Measurements from ENCODE around the gene ADCY3. TPM values are rescaled to one million over a fixed set of nuclear protein-coding genes. Genes with fewer than 3 reads are reported as not detected.

Gene ADCY3
- total RNA-seq, 1 donor from 2014 or later: 140 TPM

DNA sequence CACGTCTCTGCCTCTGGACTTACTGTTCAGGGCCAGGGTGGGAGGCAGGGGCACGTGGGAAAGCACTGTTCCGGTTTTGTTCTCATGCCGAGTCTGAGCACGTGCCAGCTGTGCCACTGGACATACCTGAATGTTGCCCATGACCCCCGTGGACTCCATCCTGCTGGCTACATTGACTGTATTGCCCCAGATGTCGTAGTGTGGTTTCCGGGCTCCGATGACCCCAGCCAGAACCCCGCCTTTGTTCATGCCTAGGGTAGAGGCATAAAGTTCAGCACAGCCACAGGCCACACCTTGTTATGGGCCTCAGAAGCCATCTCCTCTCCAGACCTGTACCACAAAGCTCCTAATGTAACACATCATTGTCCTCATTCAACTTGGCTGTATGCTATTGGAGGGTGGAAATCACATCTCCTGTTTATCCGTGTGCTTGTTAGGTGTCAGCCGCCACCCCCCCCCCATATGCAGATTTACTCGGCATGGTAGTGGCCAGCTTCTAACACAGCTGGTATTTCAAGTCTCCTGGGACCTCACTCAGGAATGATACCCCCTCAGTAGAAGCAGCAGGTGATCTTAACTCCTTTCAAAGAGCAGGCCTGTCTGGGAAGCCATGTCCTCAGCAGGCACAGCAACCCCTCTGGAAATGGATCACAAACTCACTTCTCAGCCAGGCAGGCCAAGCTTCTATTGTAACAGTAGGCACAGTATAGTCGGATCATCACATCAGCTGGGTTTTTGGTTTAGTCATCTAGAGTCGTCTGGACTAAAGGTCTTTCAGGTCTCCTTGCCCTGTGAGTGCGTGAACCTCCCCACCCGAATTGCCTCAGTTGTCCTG, 99.2 kb downstream of the ADCY3 start:
- no peak overlapping the region for H3K4me3 ChIP-seq
- intact Hi-C loops (cut with DNase I): no loop called here
- H3K27ac ChIP-seq: no peak overlapping the region
- no peaks in the 10 kb centered on the region for H3K9me3 ChIP-seq
- no peaks in the 10 kb centered on the region for H3K27me3 ChIP-seq
- peak in 1 of 2 donors; percentile 54 for DNase-seq (ENCODE audit: low spot score in 2 of 2)
- TF ChIP-seq, protein P1, sequence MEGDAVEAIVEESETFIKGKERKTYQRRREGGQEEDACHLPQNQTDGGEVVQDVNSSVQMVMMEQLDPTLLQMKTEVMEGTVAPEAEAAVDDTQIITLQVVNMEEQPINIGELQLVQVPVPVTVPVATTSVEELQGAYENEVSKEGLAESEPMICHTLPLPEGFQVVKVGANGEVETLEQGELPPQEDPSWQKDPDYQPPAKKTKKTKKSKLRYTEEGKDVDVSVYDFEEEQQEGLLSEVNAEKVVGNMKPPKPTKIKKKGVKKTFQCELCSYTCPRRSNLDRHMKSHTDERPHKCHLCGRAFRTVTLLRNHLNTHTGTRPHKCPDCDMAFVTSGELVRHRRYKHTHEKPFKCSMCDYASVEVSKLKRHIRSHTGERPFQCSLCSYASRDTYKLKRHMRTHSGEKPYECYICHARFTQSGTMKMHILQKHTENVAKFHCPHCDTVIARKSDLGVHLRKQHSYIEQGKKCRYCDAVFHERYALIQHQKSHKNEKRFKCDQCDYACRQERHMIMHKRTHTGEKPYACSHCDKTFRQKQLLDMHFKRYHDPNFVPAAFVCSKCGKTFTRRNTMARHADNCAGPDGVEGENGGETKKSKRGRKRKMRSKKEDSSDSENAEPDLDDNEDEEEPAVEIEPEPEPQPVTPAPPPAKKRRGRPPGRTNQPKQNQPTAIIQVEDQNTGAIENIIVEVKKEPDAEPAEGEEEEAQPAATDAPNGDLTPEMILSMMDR (IDR thresholded peaks at IDR 0.05): no peak
- peaks cover 31 to 41% of the 10 kb centered on the region in 2 donors for H3K36me3 ChIP-seq
- H3K4me1 ChIP-seq: no peaks in the 10 kb centered on the region

DNA sequence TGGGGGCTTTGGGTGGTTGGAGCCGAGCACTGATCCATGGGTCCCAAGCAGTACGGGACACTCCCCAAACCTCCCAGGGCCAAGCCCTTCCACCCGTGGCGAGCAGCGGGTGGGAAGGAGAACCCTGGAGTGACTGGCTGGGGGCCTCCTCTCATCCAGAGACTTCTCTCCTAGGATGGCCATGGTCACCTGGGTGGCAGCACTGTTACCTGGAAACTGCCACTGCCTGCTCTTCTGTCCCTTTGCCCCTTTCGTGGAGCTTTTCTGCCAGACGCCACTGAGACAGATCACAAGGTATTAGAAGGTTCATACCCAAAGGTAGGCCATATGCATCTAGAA, 99.9 kb downstream of the ADCY3 start:
- Histone ChIP-seq H3K36me3 (peaks cover 31 to 41% of the 10 kb centered on the region in 2 donors), H3K4me1 (no peaks in the 10 kb centered on the region)

DNA sequence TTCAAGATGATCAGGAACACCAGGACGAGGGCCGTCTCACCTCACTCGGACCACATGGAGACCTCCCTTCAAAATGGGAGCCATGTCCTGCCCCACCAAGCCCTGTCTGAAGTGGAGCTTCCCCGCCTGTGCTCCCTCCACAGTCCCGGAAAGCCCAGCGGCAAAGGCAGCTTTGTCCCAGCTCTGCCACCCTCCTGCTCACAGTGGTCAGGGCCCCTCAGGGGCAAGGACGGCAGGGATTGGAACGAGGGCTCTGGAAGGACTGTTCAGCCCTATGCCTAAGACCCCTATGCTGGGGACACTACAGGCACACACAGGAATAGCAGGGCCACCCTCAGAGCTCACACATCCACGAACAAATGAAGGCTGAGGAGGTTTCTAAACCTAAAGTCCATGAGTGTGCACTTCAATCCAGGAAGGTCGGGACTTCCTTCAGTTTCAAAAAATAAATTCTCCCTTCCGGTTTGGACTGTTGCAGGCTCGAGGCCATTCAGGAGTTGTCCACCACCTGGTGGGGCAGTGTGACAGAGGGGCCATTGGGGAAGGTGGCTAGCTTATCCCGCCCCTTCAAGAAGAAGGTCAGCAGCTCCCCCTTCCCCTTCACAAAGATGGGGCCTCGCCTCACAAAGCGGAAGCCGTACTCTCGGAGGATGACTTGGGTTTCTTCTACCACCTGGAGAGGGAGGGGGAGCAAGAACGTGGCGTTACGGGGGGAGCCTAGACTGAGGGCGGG, 100.4 kb downstream of the ADCY3 start:
- Histone ChIP-seq H3K36me3 (peaks cover 31 to 41% of the 10 kb centered on the region in 2 donors), H3K4me3 (no peak overlapping the region), H3K9me3 (no peaks in the 10 kb centered on the region), H3K27ac (no peak overlapping the region), H3K4me1 (no peaks in the 10 kb centered on the region), H3K27me3 (no peaks in the 10 kb centered on the region)
- TF ChIP-seq, protein P1 (IDR thresholded peaks at IDR 0.05): no peak
- peak in 1 of 2 donors; percentile 49 for DNase-seq (ENCODE audit: low spot score in 2 of 2)
- intact Hi-C loops (cut with DNase I): no loop called here

More for the DNA sequence above, 99.9 kb downstream of the ADCY3 start:
- H3K27ac ChIP-seq: no peak overlapping the region
- TF ChIP-seq, protein P1 (IDR thresholded peaks at IDR 0.05): no peak
- H3K4me3 ChIP-seq: no peak overlapping the region
- no peaks in the 10 kb centered on the region for H3K9me3 ChIP-seq
- DNase-seq (ENCODE audit: low spot score in 2 of 2): peak in 1 of 2 donors; percentile 25
- no peaks in the 10 kb centered on the region for H3K27me3 ChIP-seq
- intact Hi-C loops (cut with DNase I): no loop called here

DNA sequence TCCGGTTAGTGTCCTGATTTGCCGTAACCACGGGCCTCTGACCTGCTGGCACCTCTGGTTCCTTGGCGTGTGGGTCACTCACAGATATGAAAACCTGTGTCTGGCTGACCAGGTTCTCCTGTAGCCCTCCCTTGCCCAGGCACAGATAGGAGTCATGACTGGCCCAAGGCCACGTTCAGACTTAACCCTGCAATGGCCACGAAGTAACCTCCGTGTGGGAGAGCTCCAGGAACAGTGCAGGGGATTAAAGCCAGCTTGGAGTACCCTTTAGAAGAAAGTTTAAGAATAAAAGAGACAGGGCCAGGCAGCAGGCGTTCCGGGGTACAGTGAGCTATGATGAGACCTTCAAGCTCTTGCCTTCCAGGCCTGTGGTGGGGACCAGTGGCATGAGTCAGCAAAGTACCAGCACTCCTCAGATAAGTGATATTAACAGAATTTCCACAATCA, 101.3 kb downstream of the ADCY3 start:
- intact Hi-C loops (cut with DNase I): no loop called here
- H3K4me3 ChIP-seq: no peak overlapping the region
- peak in 1 of 2 donors; percentile 39 for DNase-seq (ENCODE audit: low spot score in 2 of 2)
- H3K9me3 ChIP-seq: no peaks in the 10 kb centered on the region
- no peaks in the 10 kb centered on the region for H3K27me3 ChIP-seq
- TF ChIP-seq, protein P1 (IDR thresholded peaks at IDR 0.05): no peak
- no peaks in the 10 kb centered on the region for H3K4me1 ChIP-seq
- H3K27ac ChIP-seq: no peak overlapping the region
- peaks cover 27 to 36% of the 10 kb centered on the region in 2 donors for H3K36me3 ChIP-seq

DNA sequence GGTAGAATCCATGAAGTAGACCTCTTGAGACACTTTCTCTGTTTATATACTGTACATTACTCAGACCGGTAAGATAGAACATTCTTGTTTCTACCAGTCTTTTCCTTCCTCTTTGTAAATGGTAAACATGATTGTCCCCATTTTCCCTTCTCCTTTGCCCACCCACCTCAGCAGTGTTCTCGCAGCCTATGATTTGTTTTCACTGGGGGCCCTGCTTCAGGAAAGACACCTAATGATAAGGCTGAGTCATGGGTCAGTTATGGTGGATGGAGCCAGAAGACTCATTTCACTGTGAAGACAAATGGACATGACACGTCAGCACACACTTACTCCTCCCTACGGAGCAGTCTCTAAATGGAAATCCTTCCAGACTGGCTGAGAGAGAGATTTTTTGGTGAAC, 103.2 kb downstream of the ADCY3 start:
- intact Hi-C loops (cut with DNase I): no loop called here
- TF ChIP-seq, protein P1 (IDR thresholded peaks at IDR 0.05): no peak
- H3K4me3 ChIP-seq: no peak overlapping the region
- H3K4me1 ChIP-seq: no peaks in the 10 kb centered on the region
- no peak overlapping the region for H3K27ac ChIP-seq
- H3K36me3 ChIP-seq: peaks cover 16 to 25% of the 10 kb centered on the region in 2 donors
- no peaks in the 10 kb centered on the region for H3K9me3 ChIP-seq
- DNase-seq (ENCODE audit: low spot score in 2 of 2): peak in 1 of 2 donors; percentile 48
- H3K27me3 ChIP-seq: no peaks in the 10 kb centered on the region
